Breast epithelium (tissue), 4 donors: Measurements from ENCODE around the gene IRF1. TPM values are rescaled to one million over a fixed set of nuclear protein-coding genes. Genes with fewer than 3 reads are reported as not detected.

ENCODE experiments used
- DNase-seq, 2 donors: peaks; one replicate each; pipeline ENCODE4 v3.0.0-alpha.2; 2019; ENCODE audit warnings: low spot score in 2 of 2
- H3K27ac ChIP-seq, 2 donors: fragments of 200-600 bp; sonication (generic) in 1 of 2; one replicate each; pipeline ENCODE4 v1.5.1; 2016 to 2019; ENCODE audit warnings: mild to moderate bottlenecking in 1 of 2
- H3K27me3 ChIP-seq, 2 donors: fragments of 200-600 bp; sonication (generic) in 1 of 2; one replicate each; pipeline versions ENCODE4 v1.5.1 to v1.6.0; 2017 to 2019; ENCODE audit warnings: control low read depth in 1 of 2, mild to moderate bottlenecking in 1 of 2
- H3K36me3 ChIP-seq: fragments of 200-600 bp; one replicate; pipeline ENCODE4 v1.5.1; 2019
- H3K4me1 ChIP-seq, 2 donors: fragments of 200-600 bp; sonication (generic); one replicate each; pipeline ENCODE4 v1.5.1; 2016 to 2019; ENCODE audit warnings: control low read depth in 1 of 2
- H3K4me3 ChIP-seq, 3 donors: fragments of 200-600 bp; sonication (generic); 1 replicate in 2 of 3; 2 replicates in 1 of 3; pipeline ENCODE4 v1.5.1; 2016 to 2019; ENCODE audit warnings: mild to moderate bottlenecking in 3 of 3, moderate library complexity in 2 of 3
- H3K9me3 ChIP-seq, 2 donors: fragments of 200-600 bp; sonication (generic) in 1 of 2; one replicate each; pipeline ENCODE4 v1.5.1; 2016 to 2019; ENCODE audit warnings: control low read depth in 1 of 2
- POLR2A ChIP-seq: fragments of 450-650 bp; IDR thresholded peaks from one replicate; pipeline ENCODE4 v1.6.1; 2016; ENCODE audit warnings: antibody characterized with exemption, mild to moderate bottlenecking, moderate library complexity
- POLR2AphosphoS5 ChIP-seq, 3 donors: sonication (generic); formaldehyde crosslinking; IDR thresholded peaks; one replicate each; pipeline ENCODE4 v1.6.1; 2017; ENCODE audit warnings: antibody characterized with exemption in 3 of 3
- intact Hi-C: fragments of 100-400 bp; cut with DNase I; formaldehyde crosslinking; loops from one replicate; pipeline ENCODE4 v1.15.1; 2023; ENCODE audit warnings: low total_unique reads
- total RNA-seq, 3 donors: library from RNA; depleted of rRNA; stranded (reverse); fragments of >200 nt; gene quantifications; one replicate each; pipeline ENCODE4 v1.1.0, GENCODE V29; 2016
- TF ChIP-seq, protein P1 (sequence below), 3 donors: fragments of 450-650 bp; IDR thresholded peaks; one replicate each; pipeline ENCODE4 v1.5.1; 2016 to 2017; ENCODE audit warnings: antibody characterized with exemption in 3 of 3, mild to moderate bottlenecking in 3 of 3, moderate library complexity in 3 of 3

IRF1 gene
- total RNA-seq, 3 donors from 2014 or later: 10.4 to 27.8 (median 18.0) TPM

DNA sequence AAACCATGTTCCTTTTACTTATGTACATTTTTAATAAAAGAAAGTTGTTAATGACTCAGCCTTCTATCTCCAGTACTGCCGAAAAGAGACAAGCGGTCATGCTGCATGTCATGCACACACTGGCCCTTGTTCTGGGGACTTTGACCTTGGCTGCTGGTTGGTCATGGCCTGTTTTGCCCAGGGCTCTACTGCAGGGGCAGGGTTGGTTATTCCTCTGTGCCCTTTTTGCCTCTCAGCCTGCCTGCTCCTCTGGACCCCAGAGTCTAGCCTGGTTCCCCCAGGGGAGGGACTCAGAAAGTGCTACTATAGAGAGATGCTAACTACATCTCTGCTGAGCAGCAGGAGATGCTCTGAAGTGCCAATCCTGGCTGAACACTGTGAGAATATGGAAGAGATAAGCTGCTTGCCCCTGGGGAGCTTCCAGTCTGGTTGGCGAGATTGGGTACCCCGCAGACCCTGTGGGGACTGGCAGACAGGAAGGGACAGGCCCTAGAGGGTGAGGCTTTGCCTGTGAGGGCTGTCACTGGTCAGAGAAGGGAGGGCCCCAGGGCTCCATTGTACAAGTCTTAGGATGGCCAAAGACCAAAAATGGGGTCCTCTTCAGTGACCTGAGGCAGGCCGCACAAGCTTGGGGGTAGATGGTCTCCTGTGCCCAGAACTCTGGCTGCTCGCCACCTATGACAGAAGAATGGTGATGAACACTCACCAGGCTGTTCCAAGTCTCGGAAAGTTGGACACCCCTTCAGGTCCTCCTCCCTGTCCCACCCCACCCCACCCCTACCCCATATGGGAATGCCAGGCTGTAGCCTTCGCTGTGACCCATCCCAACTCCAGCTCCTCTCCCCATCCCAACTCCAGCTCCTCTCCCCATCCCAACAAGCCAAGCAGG, 14.3 kb downstream of the IRF1 start:
- peak overlapping the region; percentile 17 to 58 for H3K27ac ChIP-seq
- H3K4me3 ChIP-seq: no peak overlapping the region
- TF ChIP-seq, protein P1, sequence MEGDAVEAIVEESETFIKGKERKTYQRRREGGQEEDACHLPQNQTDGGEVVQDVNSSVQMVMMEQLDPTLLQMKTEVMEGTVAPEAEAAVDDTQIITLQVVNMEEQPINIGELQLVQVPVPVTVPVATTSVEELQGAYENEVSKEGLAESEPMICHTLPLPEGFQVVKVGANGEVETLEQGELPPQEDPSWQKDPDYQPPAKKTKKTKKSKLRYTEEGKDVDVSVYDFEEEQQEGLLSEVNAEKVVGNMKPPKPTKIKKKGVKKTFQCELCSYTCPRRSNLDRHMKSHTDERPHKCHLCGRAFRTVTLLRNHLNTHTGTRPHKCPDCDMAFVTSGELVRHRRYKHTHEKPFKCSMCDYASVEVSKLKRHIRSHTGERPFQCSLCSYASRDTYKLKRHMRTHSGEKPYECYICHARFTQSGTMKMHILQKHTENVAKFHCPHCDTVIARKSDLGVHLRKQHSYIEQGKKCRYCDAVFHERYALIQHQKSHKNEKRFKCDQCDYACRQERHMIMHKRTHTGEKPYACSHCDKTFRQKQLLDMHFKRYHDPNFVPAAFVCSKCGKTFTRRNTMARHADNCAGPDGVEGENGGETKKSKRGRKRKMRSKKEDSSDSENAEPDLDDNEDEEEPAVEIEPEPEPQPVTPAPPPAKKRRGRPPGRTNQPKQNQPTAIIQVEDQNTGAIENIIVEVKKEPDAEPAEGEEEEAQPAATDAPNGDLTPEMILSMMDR (IDR thresholded peaks at IDR 0.05): no peak
- TF ChIP-seq POLR2A (no peak), POLR2AphosphoS5 (IDR thresholded peaks at IDR 0.05) (no peak)
- intact Hi-C loops: no loop called here
- no peaks in the 10 kb centered on the region for H3K4me1 ChIP-seq
- no peaks in the 10 kb centered on the region for H3K27me3 ChIP-seq
- H3K9me3 ChIP-seq: no peaks in the 10 kb centered on the region
- H3K36me3 ChIP-seq: no peaks in the 10 kb centered on the region
- no peak for DNase-seq

DNA sequence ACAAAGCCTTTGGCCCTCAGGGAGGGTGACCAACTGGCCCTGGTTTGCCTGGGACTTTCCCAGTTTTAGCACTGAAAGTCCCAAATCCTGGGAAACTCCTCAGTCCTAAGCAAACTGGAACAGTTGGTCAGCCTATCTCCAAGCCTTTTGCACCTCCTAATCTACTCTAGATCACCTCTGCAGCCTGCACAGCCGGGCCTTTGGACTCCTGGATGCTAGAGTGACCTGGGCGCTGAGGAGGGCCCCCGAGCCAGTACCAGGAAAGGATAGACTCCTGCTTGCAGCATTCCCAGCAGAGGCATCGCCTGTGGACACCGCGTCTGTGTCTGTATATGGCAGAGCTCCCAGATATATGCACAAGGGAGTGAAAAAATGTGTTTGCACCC, 15.1 kb downstream of the IRF1 start:
- Histone ChIP-seq H3K4me1 (no peaks in the 10 kb centered on the region), H3K4me3 (no peak overlapping the region), H3K36me3 (no peaks in the 10 kb centered on the region), H3K27ac (peak overlapping the region; percentile 40 to 75), H3K9me3 (no peaks in the 10 kb centered on the region), H3K27me3 (no peaks in the 10 kb centered on the region)
- DNase-seq: no peak
- intact Hi-C loops: no loop called here
- TF ChIP-seq POLR2AphosphoS5 (IDR thresholded peaks at IDR 0.05) (no peak), POLR2A (no peak)
- TF ChIP-seq, protein P1 (IDR thresholded peaks at IDR 0.05): no peak

DNA sequence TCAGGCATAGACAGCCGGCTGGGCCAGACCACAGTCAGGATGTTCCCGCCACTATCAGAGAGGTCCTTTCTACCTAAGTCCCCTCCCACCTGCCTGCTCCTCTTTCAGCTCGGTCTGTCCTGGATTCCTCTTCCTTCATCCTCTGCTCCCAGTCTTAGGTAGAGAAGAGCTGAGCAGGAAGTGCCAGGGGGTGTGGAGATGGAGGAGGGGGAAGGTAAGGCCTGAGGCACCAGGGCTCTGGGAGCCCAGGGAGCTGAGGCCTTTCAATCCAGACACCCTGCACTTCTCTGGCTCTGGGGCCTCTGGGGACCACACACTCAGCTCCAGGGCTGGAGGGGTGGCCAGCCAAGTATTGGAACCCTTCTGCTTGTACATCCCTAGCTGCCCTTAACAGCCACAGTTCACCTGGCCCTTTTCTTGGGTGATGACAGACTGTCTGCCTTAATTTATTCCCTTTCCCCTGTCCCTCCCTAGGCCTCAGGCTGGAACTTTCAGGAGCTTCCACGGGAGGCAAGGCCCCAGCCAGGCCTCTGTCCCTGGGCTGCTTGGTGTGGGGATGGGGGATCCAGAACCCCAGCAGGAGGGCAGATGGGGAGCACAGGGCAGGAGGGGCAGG, 15.6 kb downstream of the IRF1 start:
- no peak for DNase-seq
- H3K36me3 ChIP-seq: no peaks in the 10 kb centered on the region
- H3K4me3 ChIP-seq: no peak overlapping the region
- H3K4me1 ChIP-seq: no peaks in the 10 kb centered on the region
- no peaks in the 10 kb centered on the region for H3K9me3 ChIP-seq
- H3K27me3 ChIP-seq: no peaks in the 10 kb centered on the region
- TF ChIP-seq POLR2AphosphoS5 (IDR thresholded peaks at IDR 0.05) (no peak), POLR2A (no peak)
- TF ChIP-seq, protein P1 (IDR thresholded peaks at IDR 0.05): no peak
- intact Hi-C loops: no loop called here
- H3K27ac ChIP-seq: peak overlapping the region; percentile 40 to 75

DNA sequence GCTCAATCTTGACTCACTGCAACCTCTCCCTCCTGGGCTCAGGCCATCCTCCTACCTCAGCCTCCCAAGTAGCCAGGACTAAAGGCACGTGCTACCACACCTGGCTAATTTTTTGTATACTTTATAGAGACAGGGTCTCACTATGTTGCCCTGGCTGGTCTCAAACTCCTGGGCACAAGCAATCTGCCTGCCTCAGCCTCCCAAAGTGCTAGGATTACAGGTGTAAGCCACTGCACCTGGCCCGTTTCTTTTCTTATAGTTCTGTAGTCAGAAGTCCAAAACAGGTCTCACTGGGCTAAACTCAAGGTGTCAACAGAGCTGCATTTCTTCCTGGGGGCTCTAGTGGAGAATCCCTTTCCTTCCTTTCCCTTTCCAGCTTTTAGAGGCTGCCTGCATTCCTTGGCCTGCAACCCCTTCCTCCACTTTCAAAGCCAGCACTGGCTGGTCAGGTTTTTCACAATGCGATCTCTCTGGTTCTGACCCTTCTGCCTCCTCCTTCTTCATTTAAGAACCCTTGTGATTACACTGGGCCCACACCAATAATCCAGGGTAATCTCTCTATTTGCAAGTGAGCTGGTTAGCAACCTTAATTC, 16.3 kb downstream of the IRF1 start:
- H3K9me3 ChIP-seq: no peaks in the 10 kb centered on the region
- no peak for DNase-seq
- no peaks in the 10 kb centered on the region for H3K27me3 ChIP-seq
- H3K27ac ChIP-seq: no peak overlapping the region
- intact Hi-C loops: no loop called here
- TF ChIP-seq POLR2AphosphoS5 (IDR thresholded peaks at IDR 0.05) (no peak), POLR2A (no peak)
- TF ChIP-seq, protein P1 (IDR thresholded peaks at IDR 0.05): no peak
- H3K36me3 ChIP-seq: no peaks in the 10 kb centered on the region
- H3K4me1 ChIP-seq: no peaks in the 10 kb centered on the region
- H3K4me3 ChIP-seq: no peak overlapping the region

DNA sequence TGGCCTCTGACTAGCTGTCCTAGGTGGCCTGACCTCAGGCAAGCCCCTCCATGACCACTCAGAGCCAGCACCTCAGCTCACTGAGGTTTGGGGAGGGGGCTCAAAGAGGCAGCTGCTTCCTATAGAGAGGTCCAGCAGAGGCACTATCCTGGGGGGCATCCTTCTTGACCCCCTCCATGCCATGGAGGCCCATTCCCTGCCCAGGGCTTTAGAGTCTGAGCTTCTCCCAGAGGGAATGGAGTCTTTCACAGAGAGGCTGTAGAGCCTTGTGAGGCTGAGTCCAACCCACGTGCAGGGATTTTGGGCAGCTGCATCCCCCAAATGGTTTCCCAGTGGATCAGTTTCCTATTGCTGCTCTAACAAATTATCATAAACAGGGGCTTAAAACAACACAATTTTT, 16.9 kb downstream of the IRF1 start:
- Histone ChIP-seq H3K4me3 (no peak overlapping the region), H3K27me3 (no peaks in the 10 kb centered on the region), H3K36me3 (no peaks in the 10 kb centered on the region), H3K27ac (peak overlapping the region in 1 of 2 donors; percentile 13), H3K9me3 (no peaks in the 10 kb centered on the region), H3K4me1 (no peaks in the 10 kb centered on the region)
- DNase-seq: no peak
- intact Hi-C loops: no loop called here
- TF ChIP-seq, protein P1 (IDR thresholded peaks at IDR 0.05): no peak
- no peak for TF ChIP-seq POLR2AphosphoS5 (IDR thresholded peaks at IDR 0.05)
- TF ChIP-seq POLR2A: no peak
